Uterus (tissue), 4 donors: ENCODE measurements around the gene NQO2. TPM values are rescaled to one million over a fixed set of nuclear protein-coding genes. Genes with fewer than 3 reads are reported as not detected.
"Not testable (repeated sequence)": the region's sequence is repeated elsewhere in the genome, so short reads cannot be mapped to it uniquely, and the experiment has no call there.

Experiments
- DNase-seq, 2 donors: peaks; one replicate each; pipeline ENCODE4 v3.0.0-alpha.2; 2019 to 2020
- H3K27ac ChIP-seq, 2 donors: fragments of 200-600 bp; sonication (generic); 1 replicate in 1 of 2; 2 replicates in 1 of 2; pipeline ENCODE4 v1.5.1; 2016 to 2018
- H3K27me3 ChIP-seq, 2 donors: fragments of 200-600 bp; sonication (generic); one replicate each; pipeline ENCODE4 v1.5.1; 2018 to 2019; ENCODE audit warnings: control low read depth in 1 of 2
- H3K36me3 ChIP-seq, 2 donors: fragments of 200-600 bp; sonication (generic); one replicate each; pipeline ENCODE4 v1.5.1; 2019; ENCODE audit warnings: control low read depth in 1 of 2
- H3K4me1 ChIP-seq, 2 donors: fragments of 200-600 bp; sonication (generic); one replicate each; pipeline ENCODE4 v1.5.1; 2018 to 2019; ENCODE audit warnings: control low read depth in 1 of 2
- H3K4me3 ChIP-seq, 2 donors: fragments of 200-600 bp; sonication (generic); 1 replicate in 1 of 2; 2 replicates in 1 of 2; pipeline ENCODE4 v1.5.1; 2018 to 2019; ENCODE audit warnings: mild to moderate bottlenecking in 1 of 2
- H3K9me3 ChIP-seq, 2 donors: fragments of 200-600 bp; sonication (generic); one replicate each; pipeline ENCODE4 v1.5.1; 2019; ENCODE audit warnings: control low read depth in 1 of 2
- CTCF ChIP-seq, 4 experiments: fragments of 200-600 bp in 2 of 4; fragments of 450-650 bp in 2 of 4; sonication (generic) in 2 of 4; IDR thresholded peaks; one replicate each; pipeline ENCODE4 v1.5.1; 2016 to 2019; ENCODE audit warnings: antibody characterized with exemption in 4 of 4, mild to moderate bottlenecking in 2 of 4, moderate library complexity in 1 of 4
- POLR2A ChIP-seq, 2 donors: fragments of 450-650 bp; IDR thresholded peaks; one replicate each; pipeline ENCODE4 v1.6.1; 2016; ENCODE audit warnings: antibody characterized with exemption in 2 of 2, mild to moderate bottlenecking in 1 of 2, moderate library complexity in 1 of 2
- intact Hi-C: fragments of 100-400 bp; cut with DNase I; formaldehyde crosslinking; loops from one replicate; pipeline ENCODE4 v1.15.1; 2023; ENCODE audit warnings: low total_unique reads
- total RNA-seq, 4 donors: library from RNA; depleted of rRNA in 3 of 4; stranded (reverse); fragments of >200 nt in 3 of 4; gene quantifications; one replicate each; pipeline versions ENCODE4 v1.1.0 to v1.2.4, GENCODE V29; 2014 to 2023
- donor health status: DM: yes; HTN: yes; CAD: no.

NQO2 gene
- total RNA-seq, 4 donors from 2014 or later = 7.8 to 50.3 (median 21.6) TPM

GRCh38 chr6:3022765-3023662, 23.3 kb downstream of the NQO2 start:
- intact Hi-C loops = no loop called here
- Histone ChIP-seq H3K9me3 (no peaks in the 10 kb centered on the region), H3K36me3 (no peaks in the 10 kb centered on the region), H3K27ac (peak overlapping the region; percentile 81 to 89), H3K4me1 (no peaks in the 10 kb centered on the region), H3K27me3 (no peaks in the 10 kb centered on the region), H3K4me3 (peak overlapping the region; percentile 32 to 47)
- TF ChIP-seq CTCF (IDR thresholded peaks at IDR 0.05) (no peak), POLR2A (IDR thresholded peaks at IDR 0.05) (no peak)
- no peak for DNase-seq

GRCh38 chr6:3023663-3024483, 24.2 kb downstream of the NQO2 start:
- Histone ChIP-seq H3K4me3 (peak overlapping the region; percentile 32 to 47), H3K9me3 (no peaks in the 10 kb centered on the region), H3K4me1 (no peaks in the 10 kb centered on the region), H3K36me3 (no peaks in the 10 kb centered on the region), H3K27me3 (no peaks in the 10 kb centered on the region), H3K27ac (peak overlapping the region; percentile 81 to 89)
- TF ChIP-seq POLR2A (IDR thresholded peaks at IDR 0.05) = peak; percentile 33 to 63
- no peak for TF ChIP-seq CTCF (IDR thresholded peaks at IDR 0.05)
- intact Hi-C loops = no loop called here
- peak; percentile 90 to 92 for DNase-seq

- intact Hi-C loops = no loop called here
- no peaks in the 10 kb centered on the region for H3K4me1 ChIP-seq
- H3K27ac ChIP-seq = no peak overlapping the region
- TF ChIP-seq CTCF (IDR thresholded peaks at IDR 0.05) = no peak
- no peak for TF ChIP-seq POLR2A (IDR thresholded peaks at IDR 0.05)
- no peaks in the 10 kb centered on the region for H3K27me3 ChIP-seq
- DNase-seq = no peak
- no peaks in the 10 kb centered on the region for H3K9me3 ChIP-seq
- no peak overlapping the region for H3K4me3 ChIP-seq
- no peaks in the 10 kb centered on the region for H3K36me3 ChIP-seq
Observed at GRCh38 chr6:3026791-3027626, 27.3 kb downstream of the NQO2 start.

GRCh38 chr6:3028156-3028555, 28.5 kb downstream of the NQO2 start:
- intact Hi-C loops, H3K27ac ChIP-seq, H3K4me3 ChIP-seq, H3K27me3 ChIP-seq, H3K36me3 ChIP-seq, H3K4me1 ChIP-seq, DNase-seq, H3K9me3 ChIP-seq: not testable (repeated sequence)

- intact Hi-C loops = no loop called here
- Histone ChIP-seq H3K4me3 (no peak overlapping the region), H3K4me1 (no peaks in the 10 kb centered on the region), H3K9me3 (no peaks in the 10 kb centered on the region), H3K27ac (no peak overlapping the region), H3K36me3 (no peaks in the 10 kb centered on the region), H3K27me3 (no peaks in the 10 kb centered on the region)
- no peak for TF ChIP-seq POLR2A (IDR thresholded peaks at IDR 0.05)
- no peak for TF ChIP-seq CTCF (IDR thresholded peaks at IDR 0.05)
- DNase-seq = no peak
Observed at GRCh38 chr6:3031857-3032640, 32.4 kb downstream of the NQO2 start.
